ENCODE measurements around the gene TEP1.

- TF ChIP-seq CTCF (IDR thresholded peaks at IDR 0.05; ENCODE audit: poor library complexity) (no peak), EZH2 (IDR thresholded peaks at IDR 0.05; ENCODE audit: borderline replicate concordance) (no peak), EZH2phosphoT487 (IDR thresholded peaks at IDR 0.05; ENCODE audit: low read depth, severe bottlenecking, unreplicated experiment) (no peak)
Observed at GRCh38 chr14:20334017-20334416, 79.3 kb downstream of the TEP1 start.
